Stomach (tissue), 4 donors: ENCODE data around the gene TIMM17A.
A peak's percentile ranks its signal among the peaks of the same experiment; 100 is the strongest.

Experiments
- CTCF ChIP-seq, 7 experiments: fragments of 450-650 bp in 4 of 7; fragments of 200-600 bp in 3 of 7; sonication (generic) in 3 of 7; IDR thresholded peaks; one replicate each; pipeline ENCODE4 v1.5.1; 2016 to 2019; ENCODE audit warnings: antibody characterized with exemption in 7 of 7, control low read depth in 2 of 7, mild to moderate bottlenecking in 1 of 7
- POLR2A ChIP-seq, 4 donors: fragments of 450-650 bp; IDR thresholded peaks; one replicate each; pipeline ENCODE4 v1.6.1; 2016; ENCODE audit warnings: antibody characterized with exemption in 4 of 4, control low read depth in 2 of 4, mild to moderate bottlenecking in 1 of 4, moderate library complexity in 1 of 4
- POLR2AphosphoS5 ChIP-seq, 3 donors: sonication (generic); formaldehyde crosslinking; IDR thresholded peaks; one replicate each; pipeline ENCODE4 v1.6.1; 2016; ENCODE audit warnings: antibody characterized with exemption in 3 of 3

DNA sequence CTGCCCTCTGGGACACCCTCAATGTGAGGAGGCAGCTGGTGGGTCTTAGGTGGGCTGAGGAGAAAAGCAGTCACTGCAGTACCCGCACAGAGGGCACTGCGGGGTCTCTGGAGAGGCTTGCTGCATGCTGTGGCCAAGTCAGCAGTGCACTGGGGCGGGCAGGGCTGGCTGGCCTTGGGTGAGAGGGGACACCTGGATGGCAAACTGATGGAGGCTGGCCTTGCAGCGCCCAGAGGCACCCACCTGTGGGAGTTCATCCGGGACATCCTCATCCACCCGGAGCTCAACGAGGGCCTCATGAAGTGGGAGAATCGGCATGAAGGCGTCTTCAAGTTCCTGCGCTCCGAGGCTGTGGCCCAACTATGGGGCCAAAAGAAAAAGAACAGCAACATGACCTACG, 58.3 kb downstream of the TIMM17A start:
- no peak for TF ChIP-seq CTCF (IDR thresholded peaks at IDR 0.05)
- peak in 2 of 3 donors; percentile 26 to 52 for TF ChIP-seq POLR2AphosphoS5 (IDR thresholded peaks at IDR 0.05)
- peak in 1 of 4 donors; percentile 10 for TF ChIP-seq POLR2A (IDR thresholded peaks at IDR 0.05)
